Right lobe of liver (tissue), 6 donors: Measurements from ENCODE around the gene CCNQ. TPM values are rescaled to one million over a fixed set of nuclear protein-coding genes. Genes with fewer than 3 reads are reported as not detected.

Experiments
- ATAC-seq, 4 donors: fragments of 200-7000 bp; cut with Tn5 transposase; one replicate each; pipeline ENCODE4 v1.9.1; 2020; ENCODE audit warnings: mild to moderate bottlenecking in 4 of 4, moderate library complexity in 4 of 4
- DNase-seq, 3 donors: peaks; one replicate each; pipeline ENCODE4 v3.0.0-alpha.2; 2020
- H3K27ac ChIP-seq, 3 donors: fragments of 200-600 bp; one replicate each; pipeline ENCODE4 v1.8.0; 2022
- H3K27me3 ChIP-seq, 2 donors: fragments of 200-600 bp; one replicate each; pipeline ENCODE4 v1.8.0; 2022
- H3K36me3 ChIP-seq, 4 donors: fragments of 200-600 bp; sonication (generic) in 1 of 4; one replicate each; pipeline versions ENCODE4 v1.5.1 to v1.8.0; 2017 to 2022; ENCODE audit warnings: control low read depth in 1 of 4
- H3K4me1 ChIP-seq, 4 donors: fragments of 200-600 bp; sonication (generic) in 1 of 4; one replicate each; pipeline versions ENCODE4 v1.5.1 to v1.8.0; 2017 to 2022; ENCODE audit warnings: control low read depth in 1 of 4
- H3K4me3 ChIP-seq, 3 donors: fragments of 200-600 bp; one replicate each; pipeline ENCODE4 v1.8.0; 2022
- H3K9me3 ChIP-seq, 4 donors: fragments of 200-600 bp; sonication (generic) in 1 of 4; one replicate each; pipeline versions ENCODE4 v1.5.1 to v1.8.0; 2017 to 2022; ENCODE audit warnings: control low read depth in 1 of 4
- CTCF ChIP-seq, 4 donors: fragments of 200-600 bp in 3 of 4; fragments of 450-650 bp in 1 of 4; IDR thresholded peaks; one replicate each; pipeline versions ENCODE4 v1.5.1 to v1.8.0; 2016 to 2022; ENCODE audit warnings: antibody characterized with exemption in 4 of 4, mild to moderate bottlenecking in 2 of 4
- POLR2A ChIP-seq: fragments of 450-650 bp; IDR thresholded peaks from one replicate; pipeline ENCODE4 v1.6.1; 2017; ENCODE audit warnings: antibody characterized with exemption, mild to moderate bottlenecking
- whole genome bisulfite sequencing: methylation state at CpG from one replicate; pipeline ENCODE4 v1.1.6; 2018; ENCODE audit warnings: low coverage, low lambda C conversion rate; ENCODE audit not compliant: insufficient coverage; ENCODE audit errors: missing lambda C conversion rate; 5-methylcytosine and 5-hydroxymethylcytosine counted together
- intact Hi-C, 2 donors: fragments of 100-400 bp; cut with DNase I; formaldehyde crosslinking; loops; one replicate each; pipeline versions ENCODE4 v1.11.2 to v1.14.1; 2022
- total RNA-seq, 6 experiments: library from RNA; depleted of rRNA in 2 of 6; stranded (reverse); fragments of >200 nt in 2 of 6; fragmentation: NEBNext Ultra II Directional in 3 of 6; extraction: Animal tissue kit (Norgen Biotek cat#: 25700) in 3 of 6; gene quantifications; one replicate each; pipeline versions ENCODE4 v1.1.0 to v1.2.4, GENCODE V29; 2016 to 2023
- donor health status: DM: no; HTN: yes; CAD: no.
- donor health status: DM: no; HTN: no; CAD: no.
- donor health status: DM: no; HTN: no; CAD: no.
- donor health status: DM: no; HTN: yes; CAD: no.
- donor health status: DM: no; HTN: yes; CAD: no.

Gene CCNQ
- total RNA-seq, 6 experiments from 2014 or later = 5.6 to 14.0 (median 7.5) TPM

- no peaks in the 10 kb centered on the region for H3K36me3 ChIP-seq
- TF ChIP-seq CTCF (IDR thresholded peaks at IDR 0.05) (no peak), POLR2A (no peak)
- H3K9me3 ChIP-seq = no peaks in the 10 kb centered on the region
- intact Hi-C loops = no loop called here
- no peaks in the 10 kb centered on the region for H3K27me3 ChIP-seq
- no CpG with 5 or more reads among the region's 9 CpGs for WGBS
- ATAC-seq (peak in 1 of 4 donors; percentile 9), DNase-seq (peak in 1 of 3 donors; percentile 56)
- peak overlapping the region in 2 of 3 donors; percentile 47 to 49 for H3K27ac ChIP-seq
- peak overlapping the region in 1 of 3 donors; percentile 27 for H3K4me3 ChIP-seq
- peaks cover 0 to 10% (median 0%) of the 10 kb centered on the region in 4 donors for H3K4me1 ChIP-seq
Measured at GRCh38 chrX:153610836-153611213, 11.9 kb upstream of the CCNQ start.

- DNase-seq = peak; percentile 71 to 80 (median 79)
- Histone ChIP-seq H3K4me3 (peak overlapping the region in 2 of 3 donors; percentile 15 to 27), H3K36me3 (no peaks in the 10 kb centered on the region), H3K9me3 (no peaks in the 10 kb centered on the region), H3K4me1 (peaks cover 0 to 10% (median 0%) of the 10 kb centered on the region in 4 donors), H3K27me3 (no peaks in the 10 kb centered on the region), H3K27ac (peak overlapping the region in 2 of 3 donors; percentile 47 to 49)
- intact Hi-C loops = no loop called here
- WGBS = no CpG with 5 or more reads among the region's 63 CpGs
- no peak for TF ChIP-seq POLR2A
- TF ChIP-seq CTCF (IDR thresholded peaks at IDR 0.05) = peak; percentile 62 to 76 (median 72)
- ATAC-seq = peak; percentile 86 to 88 (median 88)
Measured at GRCh38 chrX:153609917-153610835, 11.2 kb upstream of the CCNQ start.

DNA sequence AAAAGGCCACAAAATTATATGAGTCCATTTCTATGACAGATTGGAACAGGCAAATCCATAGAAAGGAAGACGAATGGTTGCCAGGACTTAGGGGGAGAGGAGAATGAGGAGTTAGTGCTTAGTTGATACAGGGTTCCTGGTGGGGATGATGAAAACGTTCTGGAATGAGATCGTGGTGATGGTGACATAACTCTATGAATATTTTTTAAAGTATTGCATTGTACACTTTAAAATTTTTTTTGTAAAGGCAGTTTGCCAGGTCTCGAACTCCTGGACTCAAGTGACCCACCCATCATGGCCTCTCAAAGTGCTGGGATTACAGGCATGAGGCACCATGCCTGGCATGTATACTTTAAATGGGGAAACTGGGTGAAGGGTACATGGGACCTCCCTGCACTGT is 9.9 kb upstream of the CCNQ start:
- intact Hi-C loops = no loop called here
- DNase-seq = no peak
- H3K4me1 ChIP-seq = peaks cover 0 to 10% (median 0%) of the 10 kb centered on the region in 4 donors
- no peak for ATAC-seq
- H3K27ac ChIP-seq = no peak overlapping the region
- H3K36me3 ChIP-seq = no peaks in the 10 kb centered on the region
- no peaks in the 10 kb centered on the region for H3K27me3 ChIP-seq
- TF ChIP-seq CTCF (IDR thresholded peaks at IDR 0.05) (no peak), POLR2A (no peak)
- H3K4me3 ChIP-seq = no peak overlapping the region
- H3K9me3 ChIP-seq = no peaks in the 10 kb centered on the region
- 32% methylated on average over 4 of the region's 4 CpGs for WGBS

- ATAC-seq = no peak
- Histone ChIP-seq H3K27ac (no peak overlapping the region), H3K4me1 (peaks cover 0 to 10% (median 0%) of the 10 kb centered on the region in 4 donors), H3K9me3 (no peaks in the 10 kb centered on the region), H3K36me3 (no peaks in the 10 kb centered on the region), H3K4me3 (no peak overlapping the region), H3K27me3 (no peaks in the 10 kb centered on the region)
- WGBS = 48% methylated on average over 2 of the region's 2 CpGs
- intact Hi-C loops = no loop called here
- TF ChIP-seq POLR2A = no peak
- no peak for TF ChIP-seq CTCF (IDR thresholded peaks at IDR 0.05)
- DNase-seq = no peak
Measured at GRCh38 chrX:153608376-153608775, 9.4 kb upstream of the CCNQ start.
